ENCODE data around the gene LENG9. TPM values are rescaled to one million over a fixed set of nuclear protein-coding genes. Genes with fewer than 3 reads are reported as not detected.

LENG9 gene
- total and polyA plus RNA-seq, 2 of the 13 experiments (the other 11 are each of a cell fraction or from before 2014, with no cell fraction given) = 0.75 to 2.9 TPM

DNA sequence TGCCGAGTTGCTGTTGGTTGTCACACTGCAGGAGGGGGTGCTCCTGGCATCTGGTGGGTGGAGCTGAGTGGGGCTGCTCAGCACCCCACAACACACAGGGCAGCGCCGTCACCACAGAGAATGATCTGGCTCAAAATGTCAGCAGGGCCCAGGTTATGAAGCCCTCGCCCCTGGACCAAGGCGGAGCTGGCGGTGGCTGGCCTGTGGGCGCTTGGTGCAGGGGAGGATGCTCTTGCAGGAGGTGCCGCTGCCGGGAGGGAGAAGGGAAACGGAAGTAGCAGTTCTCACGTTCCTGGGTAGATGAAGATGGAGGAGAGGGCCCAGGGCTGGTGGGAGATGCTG lies 28.7 kb downstream of the LENG9 start:
- DNase-seq (ENCODE audit: low spot score) (no peak), ATAC-seq (no peak), FAIRE-seq (no peak)
- Histone ChIP-seq H2AFZ (ENCODE audit: low read length) (no peak overlapping the region), H3K36me3 (replicated peaks in 1 of 2; ENCODE audit: control insufficient read depth in 1 of 2, insufficient read depth in 2 of 2, low read length in 2 of 2) (peaks cover 0 to 1% of the 10 kb centered on the region in 2 experiments; a peak in 1 of 5 replicates), H3K9me3 (ENCODE audit: low read length) (no peaks in the 10 kb centered on the region), H3K27ac (ENCODE audit: extremely low read length, insufficient read depth, low read length) (no peak overlapping the region), H4K20me1 (ENCODE audit: insufficient read depth, low read length) (peaks cover 4% of the 10 kb centered on the region; the same call in 1 of the 2 replicates), H3K27me3 (ENCODE audit: control insufficient read depth in 1 of 2, insufficient read depth in 2 of 2, low read length in 2 of 2) (no peaks in the 10 kb centered on the region; a peak in 1 of 5 replicates), H3K4me1 (ENCODE audit: insufficient read depth, low read length) (no peaks in the 10 kb centered on the region), H3K79me2 (ENCODE audit: insufficient read depth, low read length) (no peaks in the 10 kb centered on the region), H3K9ac (ENCODE audit: insufficient read depth, low read depth, low read length) (no peak overlapping the region), H3K4me2 (ENCODE audit: low read depth, low read length) (no peak overlapping the region), H3K4me3 (replicated peaks in 1 of 3; ENCODE audit: insufficient read depth in 1 of 3, low read depth in 2 of 3, low read length in 3 of 3) (no peak overlapping the region)
- BruUV-seq (replicated peaks) = no TSS peak
- CTCF ChIA-PET (ENCODE audit: low intra/inter-chr PET ratio, low total read pairs) = no interaction called here
- WGBS (ENCODE audit: low lambda C conversion rate) = 99% methylated on average over 8 of the region's 11 CpGs
- POLR2A ChIA-PET = no interaction called here
- peak; percentile 98 for TF ChIP-seq AGO1 (IDR thresholded peaks at IDR 0.05; ENCODE audit: low read depth, low read length, poor library complexity, severe bottlenecking)
- no peak for TF ChIP-seq MATR3 (CRISPR knock-in tag; IDR thresholded peaks at IDR 0.05)
- no peak for TF ChIP-seq MXD4 (CRISPR knock-in tag; IDR thresholded peaks at IDR 0.05)
- TF ChIP-seq ZNF143 (CRISPR knock-in tag; IDR thresholded peaks at IDR 0.05) = no peak
- TF ChIP-seq BORCS8-MEF2B (CRISPR knock-in tag; IDR thresholded peaks at IDR 0.05) = no peak
- peak; percentile 37; the same call in 1 of the 2 replicates for TF ChIP-seq POLR2G (IDR thresholded peaks at IDR 0.05; ENCODE audit: low read depth, low read length)
- TF ChIP-seq ETV5 (CRISPR knock-in tag; IDR thresholded peaks at IDR 0.05; ENCODE audit: borderline replicate concordance) = no peak
- 0 out of 2 replicates have a peak, but pooled peaks have one; percentile 1 for TF ChIP-seq ZNF326 (CRISPR knock-in tag; IDR thresholded peaks at IDR 0.05; ENCODE audit: borderline replicate concordance)
- TF ChIP-seq ZNF629 (CRISPR knock-in tag; conservative IDR thresholded peaks at IDR 0.05) = no peak
- peak; percentile 84 for TF ChIP-seq AGO2 (optimal IDR thresholded peaks at IDR 0.05; ENCODE audit: low read depth, low read length)
- TF ChIP-seq ZC3H13 (CRISPR knock-in tag; IDR thresholded peaks at IDR 0.05) = 0 out of 2 replicates have a peak, but pooled peaks have one; percentile 1
- intact Hi-C loops (cut with micrococcal nuclease; ENCODE audit: unreplicated experiment) = no loop called here
- in situ Hi-C loops (cut with HindIII; ENCODE audit: extremely low pct_ligation_motif_present, low pct_unique_long_range_greater_than_20kb) = no loop called here

Measured in HepG2 (cell line).